NT2/D1 (cell line): ENCODE results near the gene CA5A.

Experiments
- SUZ12 ChIP-seq: IDR thresholded peaks from 2 replicates; pipeline ENCODE4 v1.6.1; 2011; ENCODE audit not compliant: insufficient read length, insufficient read depth; ENCODE audit errors: extremely low read depth
- YY1 ChIP-seq: IDR thresholded peaks from 2 replicates; pipeline ENCODE4 v1.6.1; 2011; ENCODE audit not compliant: insufficient read length, insufficient read depth
- ZNF274 ChIP-seq: IDR thresholded peaks from 2 replicates; pipeline ENCODE4 v1.6.1; 2011; ENCODE audit warnings: mild to moderate bottlenecking, low read depth, low read length

DNA sequence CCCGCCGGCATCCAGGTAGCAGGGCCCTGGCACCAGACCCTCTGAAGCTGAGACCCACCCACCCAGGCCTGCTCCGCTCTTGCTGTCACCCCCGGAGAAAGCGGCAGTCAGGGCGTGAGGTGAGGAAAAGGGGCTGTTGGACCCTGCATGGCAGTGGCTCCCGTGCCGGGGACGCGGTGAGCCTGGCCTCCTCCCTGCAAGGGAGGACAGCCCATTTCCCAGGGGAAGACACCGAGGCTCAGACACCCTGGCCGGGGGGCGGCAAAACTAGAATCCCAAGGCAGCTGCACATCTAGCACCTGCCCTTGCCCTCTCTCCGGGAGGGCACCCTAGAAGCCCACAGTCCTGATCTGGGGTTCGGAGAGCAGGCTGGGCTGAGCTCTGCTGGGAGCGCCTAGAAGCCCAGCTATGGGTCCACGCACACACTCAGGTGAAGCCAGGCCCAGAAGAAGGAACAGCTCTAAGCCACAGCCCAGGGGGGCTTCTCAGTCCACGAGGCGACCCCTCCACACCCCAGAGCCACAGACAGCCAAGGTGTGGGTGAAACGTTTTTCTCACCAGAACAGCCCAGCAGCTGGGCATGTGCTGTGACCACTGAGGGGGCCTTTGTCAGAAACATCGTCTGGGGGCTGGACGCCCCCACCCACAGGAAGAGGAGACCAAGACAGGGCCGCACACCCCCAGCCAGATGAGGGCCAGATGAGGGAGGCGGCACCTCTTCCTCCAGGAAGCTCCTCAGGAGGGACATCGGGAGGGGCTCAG lies 89.4 kb downstream of the CA5A start:
- TF ChIP-seq ZNF274 (no peak), YY1 (no peak), SUZ12 (no peak)
